Measurements from ENCODE around the gene TASL. TPM values are rescaled to one million over a fixed set of nuclear protein-coding genes. Genes with fewer than 3 reads are reported as not detected.

TASL gene
- total RNA-seq: 0.30 TPM in 1 of 2 replicates, not detected in the other
- polyA plus RNA-seq: not detected in 2 replicates

- H3K79me2 ChIP-seq: no peaks in the 10 kb centered on the region
- H3K4me1 ChIP-seq (ENCODE audit: insufficient read depth): peaks cover 9% of the 10 kb centered on the region
- H2AFZ ChIP-seq: no peak within 1 kb of the TSS
- H3K27me3 ChIP-seq: no peaks in the 10 kb centered on the region
- TF ChIP-seq EZH2 (IDR thresholded peaks at IDR 0.05; ENCODE audit: borderline replicate concordance) (no peak), EZH2phosphoT487 (IDR thresholded peaks at IDR 0.05; ENCODE audit: low read depth, severe bottlenecking, unreplicated experiment) (no peak), CTCF (IDR thresholded peaks at IDR 0.05; ENCODE audit: poor library complexity) (no peak)
- no peak within 1 kb of the TSS for H3K27ac ChIP-seq
- H3K36me3 ChIP-seq (replicated peaks; ENCODE audit: insufficient read depth, low read depth): no peaks in the 10 kb centered on the region
- no peak for DNase-seq (ENCODE audit: low spot score)
- H4K20me1 ChIP-seq (ENCODE audit: insufficient read depth, poor library complexity, severe bottlenecking): no peaks in the 10 kb centered on the region
- no peaks in the 10 kb centered on the region for H3K9me3 ChIP-seq (ENCODE audit: low read depth)
- H3K9me2 ChIP-seq (replicated peaks; ENCODE audit: insufficient read depth): no peaks in the 10 kb centered on the region
- H3K4me2 ChIP-seq: no peak within 1 kb of the TSS
- no peak within 1 kb of the TSS for H3K4me3 ChIP-seq
- WGBS (ENCODE audit: low lambda C conversion rate, missing lambda C conversion rate): 80% methylated on average over 10 of the region's 10 CpGs
Observed at GRCh38 chrX:30577362-30577991, at the start of gene TASL. TASL (minus strand) TSS chrX:30577766; CDS start chrX:30560355, 17,411 bp downstream.

- Histone ChIP-seq H3K27me3 (no peaks in the 10 kb centered on the region), H3K9me2 (replicated peaks; ENCODE audit: insufficient read depth) (no peaks in the 10 kb centered on the region), H3K36me3 (replicated peaks; ENCODE audit: insufficient read depth, low read depth) (no peaks in the 10 kb centered on the region), H3K9me3 (ENCODE audit: low read depth) (no peaks in the 10 kb centered on the region), H2AFZ (no peak overlapping the region), H3K4me1 (ENCODE audit: insufficient read depth) (no peaks in the 10 kb centered on the region), H4K20me1 (ENCODE audit: insufficient read depth, poor library complexity, severe bottlenecking) (no peaks in the 10 kb centered on the region), H3K79me2 (no peaks in the 10 kb centered on the region), H3K4me3 (no peak overlapping the region), H3K27ac (peak overlapping the region; percentile 82), H3K4me2 (peak overlapping the region; percentile 41)
- no peak for DNase-seq (ENCODE audit: low spot score)
- TF ChIP-seq EZH2phosphoT487 (IDR thresholded peaks at IDR 0.05; ENCODE audit: low read depth, severe bottlenecking, unreplicated experiment) (no peak), CTCF (IDR thresholded peaks at IDR 0.05; ENCODE audit: poor library complexity) (no peak), EZH2 (IDR thresholded peaks at IDR 0.05; ENCODE audit: borderline replicate concordance) (no peak)
- WGBS (ENCODE audit: low lambda C conversion rate, missing lambda C conversion rate): 38% methylated on average over 2 of the region's 2 CpGs
Observed at GRCh38 chrX:30626402-30626801, 48.8 kb upstream of the TASL start.

DNA sequence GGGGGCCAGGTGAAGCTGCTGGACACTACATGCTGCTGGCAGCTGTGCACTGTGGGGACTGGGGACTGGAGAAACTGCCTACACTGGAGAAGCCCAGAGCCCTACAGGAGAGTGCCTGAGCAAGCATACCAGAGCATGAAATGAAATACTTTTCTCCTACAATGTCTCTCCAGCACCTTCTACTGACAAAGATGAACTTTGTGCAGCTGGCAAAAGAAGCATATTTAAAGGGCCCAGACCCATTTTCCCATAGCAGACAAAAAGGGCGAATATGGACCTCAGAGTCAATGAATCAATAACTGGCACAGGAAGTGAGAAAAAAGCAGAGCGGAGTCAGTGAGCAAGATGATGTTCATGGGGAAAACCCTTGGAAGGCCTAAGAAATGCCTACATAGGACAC is 44.8 kb upstream of the TASL start:
- no peak for DNase-seq (ENCODE audit: low spot score)
- Histone ChIP-seq H3K9me2 (replicated peaks; ENCODE audit: insufficient read depth) (no peaks in the 10 kb centered on the region), H3K9me3 (ENCODE audit: low read depth) (no peaks in the 10 kb centered on the region), H3K79me2 (no peaks in the 10 kb centered on the region), H3K4me1 (ENCODE audit: insufficient read depth) (no peaks in the 10 kb centered on the region), H3K36me3 (replicated peaks; ENCODE audit: insufficient read depth, low read depth) (no peaks in the 10 kb centered on the region), H3K4me2 (no peak overlapping the region), H3K27ac (no peak overlapping the region), H3K4me3 (no peak overlapping the region), H2AFZ (no peak overlapping the region), H3K27me3 (no peaks in the 10 kb centered on the region), H4K20me1 (ENCODE audit: insufficient read depth, poor library complexity, severe bottlenecking) (no peaks in the 10 kb centered on the region)
- TF ChIP-seq EZH2 (IDR thresholded peaks at IDR 0.05; ENCODE audit: borderline replicate concordance) (no peak), CTCF (IDR thresholded peaks at IDR 0.05; ENCODE audit: poor library complexity) (no peak), EZH2phosphoT487 (IDR thresholded peaks at IDR 0.05; ENCODE audit: low read depth, severe bottlenecking, unreplicated experiment) (no peak)
- 90% methylated on average over 2 of the region's 2 CpGs for WGBS (ENCODE audit: low lambda C conversion rate, missing lambda C conversion rate)
